GM12878 (cell line): ENCODE results near the gene ASF1B. TPM values are rescaled to one million over a fixed set of nuclear protein-coding genes. Genes with fewer than 3 reads are reported as not detected.

Source experiments
- ATAC-seq: fragments of 200-7000 bp; cut with Tn5 transposase; 3 replicates; pipeline ENCODE4 v1.9.1; 2020; ENCODE audit warnings: mild to moderate bottlenecking, moderate library complexity
- BruUV-seq: library from RNA; stranded (reverse); fragments of 400-500 nt; replicated peaks from 2 replicates; lab custom pipeline; 2021; lab: Mats Ljungman, UMichigan
- CTCF ChIA-PET: fragments of 300-600 bp; sonication (Branson Sonifier 250); formaldehyde crosslinking; extraction: SDS; loops from one replicate; lab custom pipeline; 2021; ENCODE audit warnings: inconsistent platforms; lab: Yijun Ruan, JAX
- POLR2A ChIA-PET: fragments of 350-600 bp; formaldehyde crosslinking; extraction: SDS; loops from one replicate; lab custom pipeline; 2021; ENCODE audit warnings: inconsistent platforms; lab: Charles Lee
- RAD21 ChIA-PET: fragments of 300-600 bp; sonication (Branson Sonifier 250); formaldehyde crosslinking; loops from one replicate; lab custom pipeline; 2023; ENCODE audit warnings: antibody characterized with exemption; ENCODE audit not compliant: unreplicated experiment; lab: Charles Lee
- SMC1A ChIA-PET: fragments of 300-600 bp; sonication (Branson Sonifier 250); formaldehyde crosslinking; loops from one replicate; lab custom pipeline; 2023; ENCODE audit not compliant: unreplicated experiment, uncharacterized antibody; lab: Charles Lee
- DNase-seq: peaks from one replicate; pipeline ENCODE4 v3.0.0-alpha.2; 2011; ENCODE audit warnings: low read depth, low spot score
- FAIRE-seq: peaks from 3 replicates; lab custom pipeline; 2011; peaks lifted over from hg19 to GRCh38; lab: Jason Lieb, UNC
- H2AFZ ChIP-seq: 2 replicates; pipeline ENCODE4 v1.6.0; 2011; ENCODE audit warnings: low read depth, low read length, control low read depth; ENCODE audit not compliant: control insufficient read depth
- H3K27ac ChIP-seq: 2 replicates; pipeline ENCODE4 v1.5.1; 2011; ENCODE audit warnings: control low read depth; ENCODE audit not compliant: control insufficient read depth, insufficient read depth
- H3K27me3 ChIP-seq, 2 experiments: replicated peaks in 1 of 2; 2 replicates each; pipeline versions ENCODE4 v1.6.0 to v1.6.1; 2011; ENCODE audit warnings: low read length in 1 of 2; ENCODE audit not compliant: control insufficient read depth in 2 of 2, insufficient read depth in 2 of 2
- H3K36me3 ChIP-seq, 2 experiments: 2 replicates each; pipeline ENCODE4 v1.5.1; 2011; ENCODE audit warnings: low read length in 1 of 2; ENCODE audit not compliant: control insufficient read depth in 2 of 2, insufficient read depth in 2 of 2
- H3K4me1 ChIP-seq: 2 replicates; pipeline ENCODE4 v1.6.1; 2011; ENCODE audit warnings: mild to moderate bottlenecking, low read length, moderate library complexity, mixed read lengths; ENCODE audit not compliant: control insufficient read depth, insufficient read depth
- H3K4me2 ChIP-seq: 2 replicates; pipeline ENCODE4 v1.6.0; 2011; ENCODE audit warnings: control low read depth; ENCODE audit not compliant: control insufficient read depth, insufficient read depth
- H3K4me3 ChIP-seq: fragments of 200-600 bp; sonication (generic); 2 replicates; pipeline ENCODE4 v1.5.1; 2016
- H3K79me2 ChIP-seq: 2 replicates; pipeline ENCODE4 v1.6.0; 2011; ENCODE audit warnings: low read length; ENCODE audit not compliant: control insufficient read depth, insufficient read depth
- H3K9ac ChIP-seq: 2 replicates; pipeline ENCODE4 v1.8.0; 2011; ENCODE audit warnings: low read length, control low read depth, mixed read lengths; ENCODE audit not compliant: control insufficient read depth, insufficient read depth
- H3K9me3 ChIP-seq: replicated peaks from 3 replicates; pipeline ENCODE4 v1.5.1; 2011; ENCODE audit warnings: mild to moderate bottlenecking, low read length; ENCODE audit not compliant: control insufficient read depth, insufficient read depth
- H4K20me1 ChIP-seq: 2 replicates; pipeline ENCODE4 v1.6.0; 2011; ENCODE audit not compliant: control insufficient read depth, insufficient read depth
- CBFB ChIP-seq: IDR thresholded peaks from 2 replicates; pipeline ENCODE4 v1.6.1; 2016; ENCODE audit warnings: antibody characterized with exemption, low read depth
- CBX5 ChIP-seq: sonication (generic); IDR thresholded peaks from 2 replicates; pipeline ENCODE4 v1.6.1; 2016; ENCODE audit warnings: low read depth, moderate library complexity, mild to moderate bottlenecking, inconsistent platforms
- IKZF1 ChIP-seq: fragments of 450-650 bp; conservative IDR thresholded peaks from 2 replicates; pipeline ENCODE4 v1.6.1; 2017; ENCODE audit warnings: antibody characterized with exemption, mild to moderate bottlenecking
- PAX8 ChIP-seq: fragments of 450-650 bp; IDR thresholded peaks from 2 replicates; pipeline ENCODE4 v1.6.1; 2017; ENCODE audit warnings: mild to moderate bottlenecking, moderate library complexity
- POLR2A ChIP-seq: IDR thresholded peaks from 2 replicates; pipeline ENCODE4 v1.6.1; 2011; ENCODE audit warnings: low read depth, mild to moderate bottlenecking, low read length
- SP1 ChIP-seq: IDR thresholded peaks from one replicate; pipeline ENCODE4 v1.6.1; 2011; ENCODE audit warnings: low read depth, low read length
- WGBS: methylation state at CpG from one replicate; pipeline ENCODE4 v1.1.6; 2016; ENCODE audit warnings: low lambda C conversion rate; ENCODE audit not compliant: insufficient replicate concordance, insufficient coverage; ENCODE audit errors: missing lambda C conversion rate; 5-methylcytosine and 5-hydroxymethylcytosine counted together
- in situ Hi-C: fragments of 300-500 bp; cut with MboI; formaldehyde crosslinking; loops from 9 replicates; pipeline ENCODE4 v1.14.3; 2018; ENCODE audit warnings: mixed read lengths
- intact Hi-C: fragments of 100-400 bp; cut with micrococcal nuclease; formaldehyde crosslinking; loops from one replicate; pipeline ENCODE4 v1.14.2; 2022; ENCODE audit not compliant: unreplicated experiment
- polyA plus RNA-seq, 11 experiments: library from polyadenylated mRNA; depleted of rRNA in 4 of 11; unstranded in 6 of 11; stranded (reverse) in 5 of 11; fragments of >200 nt; fragmentation: Nextera tagmentation in 4 of 11; fragmentation: Illumina TruSeq in 1 of 11; extraction: Ambion mirVana in 4 of 11; extraction: Trizol in 1 of 11; gene quantifications; 1 replicate in 1 of 11; 2 replicates in 10 of 11; pipeline versions ENCODE4 v1.2.1 to v1.2.3, GENCODE V29; 2011 to 2016; ENCODE audit warnings: inconsistent platforms in 2 of 11, missing spikeins in 2 of 11, low read depth in 1 of 11
- total RNA-seq, 4 experiments: library from RNA; depleted of rRNA in 3 of 4; stranded (reverse); fragments of >200 nt in 3 of 4; fragmentation: Illumina TruSeq in 1 of 4; extraction: Trizol in 1 of 4; gene quantifications; 2 replicates each; pipeline versions ENCODE4 v1.2.1 to v1.2.3, GENCODE V29; 2013 to 2021
- TF ChIP-seq, protein P1 (sequence below): IDR thresholded peaks from 2 replicates; pipeline ENCODE4 v1.6.1; 2011; ENCODE audit warnings: borderline replicate concordance, low read depth, mild to moderate bottlenecking, moderate library complexity, low read length; ENCODE audit not compliant: insufficient read depth, poor library complexity, severe bottlenecking
- TF ChIP-seq, protein P2 (sequence below): fragments of 450-650 bp; formaldehyde crosslinking; IDR thresholded peaks from 2 replicates; pipeline ENCODE4 v1.4.0; 2020; ENCODE audit warnings: mild to moderate bottlenecking, moderate library complexity
- TF ChIP-seq, protein P3 (sequence below): fragments of 450-650 bp; IDR thresholded peaks from 2 replicates; pipeline ENCODE4 v1.6.1; 2016; ENCODE audit warnings: mild to moderate bottlenecking

The ASF1B gene
- total and polyA plus RNA-seq, 10 of the 15 experiments (the other 5 are each of a cell fraction or from before 2014, with no cell fraction given) = 10.4 to 217 (median 90.2) TPM

DNA sequence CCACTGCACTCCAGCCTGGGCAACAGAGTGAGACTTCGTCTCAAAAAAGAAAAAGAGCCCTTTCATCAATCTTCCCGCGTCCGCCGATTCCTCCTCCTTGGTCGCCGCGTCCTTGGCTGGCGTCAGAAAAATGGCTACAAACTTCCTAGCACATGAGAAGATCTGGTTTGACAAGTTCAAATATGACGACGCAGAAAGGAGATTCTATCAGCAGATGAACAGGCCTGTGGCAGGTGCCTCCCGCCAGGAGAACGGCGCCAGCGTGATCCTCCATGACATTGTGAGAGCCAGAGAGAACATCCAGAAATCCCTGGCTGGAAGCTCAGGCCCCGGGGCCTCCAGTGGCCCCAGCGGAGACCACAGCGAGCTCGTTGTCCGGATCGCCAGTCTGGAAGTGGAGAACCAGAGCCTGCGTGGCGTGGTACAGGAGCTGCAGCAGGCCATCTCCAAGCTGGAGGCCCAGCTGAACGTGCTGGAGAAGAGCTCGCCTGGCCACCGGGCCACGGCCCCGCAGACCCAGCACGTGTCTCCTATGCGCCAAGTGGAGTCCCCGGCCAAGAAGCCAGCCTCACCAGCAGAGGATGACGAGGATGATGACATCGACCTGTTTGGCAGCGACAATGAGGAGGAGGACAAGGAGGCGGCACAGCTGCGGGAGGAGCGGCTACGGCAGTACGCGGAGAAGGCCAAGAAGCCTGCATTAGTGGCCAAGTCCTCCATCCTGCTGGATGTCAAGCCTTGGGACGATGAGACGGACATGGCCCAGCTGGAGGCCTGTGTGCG lies 65.9 kb downstream of the ASF1B start:
- CTCF ChIA-PET = interaction anchor here (0.7 to 6.7 kb wide), 21 partner anchors 10 to 472 kb away, joined by 3 to 152 read pairs (median 5); partner anchors contain the start of genes ASF1B, IL27RA and NANOS3
- no peaks in the 10 kb centered on the region for H3K36me3 ChIP-seq
- no peak for ATAC-seq
- no peak overlapping the region for H2AFZ ChIP-seq
- WGBS = 84% methylated on average over 43 of the region's 43 CpGs
- FAIRE-seq = no peak
- TF ChIP-seq CBX5 (no peak), SP1 (no peak), IKZF1 (no peak), POLR2A (no peak), CBFB (no peak), PAX8 (no peak)
- TF ChIP-seq, protein P1, sequence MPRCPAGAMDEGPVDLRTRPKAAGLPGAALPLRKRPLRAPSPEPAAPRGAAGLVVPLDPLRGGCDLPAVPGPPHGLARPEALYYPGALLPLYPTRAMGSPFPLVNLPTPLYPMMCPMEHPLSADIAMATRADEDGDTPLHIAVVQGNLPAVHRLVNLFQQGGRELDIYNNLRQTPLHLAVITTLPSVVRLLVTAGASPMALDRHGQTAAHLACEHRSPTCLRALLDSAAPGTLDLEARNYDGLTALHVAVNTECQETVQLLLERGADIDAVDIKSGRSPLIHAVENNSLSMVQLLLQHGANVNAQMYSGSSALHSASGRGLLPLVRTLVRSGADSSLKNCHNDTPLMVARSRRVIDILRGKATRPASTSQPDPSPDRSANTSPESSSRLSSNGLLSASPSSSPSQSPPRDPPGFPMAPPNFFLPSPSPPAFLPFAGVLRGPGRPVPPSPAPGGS = no peak
- TF ChIP-seq, protein P2, sequence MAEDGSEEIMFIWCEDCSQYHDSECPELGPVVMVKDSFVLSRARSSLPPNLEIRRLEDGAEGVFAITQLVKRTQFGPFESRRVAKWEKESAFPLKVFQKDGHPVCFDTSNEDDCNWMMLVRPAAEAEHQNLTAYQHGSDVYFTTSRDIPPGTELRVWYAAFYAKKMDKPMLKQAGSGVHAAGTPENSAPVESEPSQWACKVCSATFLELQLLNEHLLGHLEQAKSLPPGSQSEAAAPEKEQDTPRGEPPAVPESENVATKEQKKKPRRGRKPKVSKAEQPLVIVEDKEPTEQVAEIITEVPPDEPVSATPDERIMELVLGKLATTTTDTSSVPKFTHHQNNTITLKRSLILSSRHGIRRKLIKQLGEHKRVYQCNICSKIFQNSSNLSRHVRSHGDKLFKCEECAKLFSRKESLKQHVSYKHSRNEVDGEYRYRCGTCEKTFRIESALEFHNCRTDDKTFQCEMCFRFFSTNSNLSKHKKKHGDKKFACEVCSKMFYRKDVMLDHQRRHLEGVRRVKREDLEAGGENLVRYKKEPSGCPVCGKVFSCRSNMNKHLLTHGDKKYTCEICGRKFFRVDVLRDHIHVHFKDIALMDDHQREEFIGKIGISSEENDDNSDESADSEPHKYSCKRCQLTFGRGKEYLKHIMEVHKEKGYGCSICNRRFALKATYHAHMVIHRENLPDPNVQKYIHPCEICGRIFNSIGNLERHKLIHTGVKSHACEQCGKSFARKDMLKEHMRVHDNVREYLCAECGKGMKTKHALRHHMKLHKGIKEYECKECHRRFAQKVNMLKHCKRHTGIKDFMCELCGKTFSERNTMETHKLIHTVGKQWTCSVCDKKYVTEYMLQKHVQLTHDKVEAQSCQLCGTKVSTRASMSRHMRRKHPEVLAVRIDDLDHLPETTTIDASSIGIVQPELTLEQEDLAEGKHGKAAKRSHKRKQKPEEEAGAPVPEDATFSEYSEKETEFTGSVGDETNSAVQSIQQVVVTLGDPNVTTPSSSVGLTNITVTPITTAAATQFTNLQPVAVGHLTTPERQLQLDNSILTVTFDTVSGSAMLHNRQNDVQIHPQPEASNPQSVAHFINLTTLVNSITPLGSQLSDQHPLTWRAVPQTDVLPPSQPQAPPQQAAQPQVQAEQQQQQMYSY (CRISPR knock-in tag) = no peak
- TF ChIP-seq, protein P3, sequence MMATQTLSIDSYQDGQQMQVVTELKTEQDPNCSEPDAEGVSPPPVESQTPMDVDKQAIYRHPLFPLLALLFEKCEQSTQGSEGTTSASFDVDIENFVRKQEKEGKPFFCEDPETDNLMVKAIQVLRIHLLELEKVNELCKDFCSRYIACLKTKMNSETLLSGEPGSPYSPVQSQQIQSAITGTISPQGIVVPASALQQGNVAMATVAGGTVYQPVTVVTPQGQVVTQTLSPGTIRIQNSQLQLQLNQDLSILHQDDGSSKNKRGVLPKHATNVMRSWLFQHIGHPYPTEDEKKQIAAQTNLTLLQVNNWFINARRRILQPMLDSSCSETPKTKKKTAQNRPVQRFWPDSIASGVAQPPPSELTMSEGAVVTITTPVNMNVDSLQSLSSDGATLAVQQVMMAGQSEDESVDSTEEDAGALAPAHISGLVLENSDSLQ = no peak
- TF ChIP-seq, all 136 proteins: peak for 0
- Histone ChIP-seq H3K9ac (no peak overlapping the region), H3K27ac (no peak overlapping the region), H3K79me2 (no peaks in the 10 kb centered on the region), H3K27me3 (no peaks in the 10 kb centered on the region), H3K4me2 (no peak overlapping the region), H3K9me3 (no peaks in the 10 kb centered on the region), H3K4me3 (no peak overlapping the region), H4K20me1 (no peaks in the 10 kb centered on the region), H3K4me1 (peaks cover 19% of the 10 kb centered on the region)
- in situ Hi-C loops = loop anchor here (5.0 to 25.0 kb wide), 3 partner anchors 188 to 783 kb away; no protein-coding TSS in a partner anchor
- intact Hi-C loops = loop anchor here (5.0 kb wide), 1 partner anchor 277 kb away; no protein-coding TSS in a partner anchor
- SMC1A ChIA-PET = interaction anchor here (1.0 to 5.4 kb wide), 6 partner anchors 11 to 190 kb away, joined by 3 to 47 read pairs (median 6); partner anchors contain the start of gene NANOS3
- RAD21 ChIA-PET = interaction anchor here (1.0 to 3.1 kb wide), 10 partner anchors 10 to 190 kb away, joined by 3 to 40 read pairs (median 8); no protein-coding TSS in a partner anchor
- BruUV-seq = no TSS peak
- DNase-seq = no peak
- POLR2A ChIA-PET = interaction anchor here (0.6 to 1.3 kb wide), 2 partner anchors 10 to 200 kb away, joined by 4 to 5 read pairs; no protein-coding TSS in a partner anchor
